ENCODE results near the gene NCK1. TPM values are rescaled to one million over a fixed set of nuclear protein-coding genes. Genes with fewer than 3 reads are reported as not detected.

The NCK1 gene
- total RNA-seq, 1 experiment from 2014 or later, result 25.6 TPM

DNA sequence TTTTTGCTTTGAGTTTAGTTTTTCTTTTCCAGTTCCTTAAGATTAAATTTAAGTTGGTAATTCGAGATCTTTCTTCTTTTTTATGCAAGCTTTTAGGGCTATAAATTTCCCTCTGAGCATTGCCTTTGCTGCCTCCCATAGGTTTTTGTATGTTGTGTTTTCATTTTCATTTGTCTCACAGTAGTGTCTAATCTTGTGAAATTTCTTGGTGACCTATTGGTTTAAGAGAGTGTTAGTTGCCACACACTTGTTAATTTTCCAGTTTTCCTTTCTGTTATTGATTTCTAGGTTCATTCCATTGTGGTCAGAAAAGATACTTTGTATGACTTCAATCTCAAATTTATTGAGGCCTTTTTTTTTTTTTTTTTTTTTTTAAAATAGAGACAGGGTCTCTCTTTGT, 77.5 kb downstream of the NCK1 start:
- Histone ChIP-seq H3K36me3 (ENCODE audit: control insufficient read depth in 1 of 2, insufficient read depth in 2 of 2, low read length in 2 of 2) (no peaks in the 10 kb centered on the region), H3K4me3 (replicated peaks in 1 of 2; ENCODE audit: low read depth in 1 of 2, low read length in 2 of 2) (no peak overlapping the region), H3K27me3 (ENCODE audit: insufficient read depth, low read length) (no peaks in the 10 kb centered on the region), H3K9ac (ENCODE audit: low read length) (no peak overlapping the region), H3K4me1 (ENCODE audit: control insufficient read depth in 1 of 2, insufficient read depth in 2 of 2, low read length in 2 of 2) (peaks cover 0 to 8% of the 10 kb centered on the region in 2 experiments; a peak in 1 of 4 replicates), H2AFZ (ENCODE audit: low read depth, low read length, poor library complexity, severe bottlenecking) (no peak overlapping the region), H3K27ac (ENCODE audit: low read depth, low read length) (no peak overlapping the region), H4K20me1 (ENCODE audit: insufficient read depth) (no peaks in the 10 kb centered on the region), H3K4me2 (ENCODE audit: low read length) (no peak overlapping the region), H3K9me2 (ENCODE audit: insufficient read depth) (no peaks in the 10 kb centered on the region), H3K79me2 (ENCODE audit: insufficient read depth, low read length) (peaks cover 53% of the 10 kb centered on the region), H3K9me3 (ENCODE audit: control insufficient read depth in 1 of 2, insufficient read depth in 1 of 2, low read depth in 1 of 2, low read length in 2 of 2) (no peaks in the 10 kb centered on the region)
- TF ChIP-seq CEBPB (IDR thresholded peaks at IDR 0.05; ENCODE audit: low read depth), result no peak
- TF ChIP-seq JUND (IDR thresholded peaks at IDR 0.05), result no peak
- no peak for TF ChIP-seq SIN3A (IDR thresholded peaks at IDR 0.05; ENCODE audit: low read depth)
- TF ChIP-seq POLR2AphosphoS5 (IDR thresholded peaks at IDR 0.05; ENCODE audit: low read depth, low read length), result no peak
- TF ChIP-seq EZH2phosphoT487 (IDR thresholded peaks at IDR 0.05; ENCODE audit: borderline replicate concordance), result no peak
- no peak for TF ChIP-seq EGR1 (IDR thresholded peaks at IDR 0.05; ENCODE audit: low read depth)
- no peak for TF ChIP-seq CBX3 (IDR thresholded peaks at IDR 0.05; ENCODE audit: low read depth)
- TF ChIP-seq MAX (IDR thresholded peaks at IDR 0.05), result no peak
- TF ChIP-seq SRF (IDR thresholded peaks at IDR 0.05; ENCODE audit: low read depth), result no peak
- no TSS peak for BruUV-seq (replicated peaks)
- ChIA-PET RAD21 (ENCODE audit: low non-redundant PET in 1 of 2, low total read pairs in 2 of 2, uncharacterized antibody in 2 of 2, unreplicated experiment in 2 of 2) (no interaction called here), POLR2A (no interaction called here), CTCF (no interaction called here)
- ATAC-seq (no peak), DNase-seq (ENCODE audit: low read depth, low spot score) (no peak)
- intact Hi-C loops (cut with micrococcal nuclease), result no loop called here

DNA sequence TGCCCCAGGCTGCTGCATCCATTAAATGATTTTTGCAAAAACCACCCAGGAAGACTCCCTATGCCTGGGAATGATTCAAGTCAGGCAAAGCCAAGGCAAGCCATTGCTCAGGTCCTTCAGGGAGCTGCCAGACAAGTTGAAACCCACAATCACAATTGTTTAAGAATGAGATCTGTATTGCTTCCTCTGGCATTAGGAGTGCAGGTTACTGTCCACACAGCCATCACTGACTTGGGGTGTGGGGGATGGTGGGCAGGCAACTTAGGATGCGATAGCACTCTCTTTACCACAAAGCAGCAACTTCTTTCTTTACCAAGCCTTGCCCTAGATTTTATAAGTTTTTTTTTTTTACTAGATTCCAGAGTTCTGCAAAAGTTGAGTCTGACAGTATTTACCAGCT, 80.8 kb downstream of the NCK1 start:
- Histone ChIP-seq H3K79me2 (ENCODE audit: insufficient read depth, low read length) (peaks cover 42% of the 10 kb centered on the region), H3K27me3 (ENCODE audit: insufficient read depth, low read length) (no peaks in the 10 kb centered on the region), H3K27ac (ENCODE audit: low read depth, low read length) (no peak overlapping the region), H3K9me2 (ENCODE audit: insufficient read depth) (no peaks in the 10 kb centered on the region), H2AFZ (ENCODE audit: low read depth, low read length, poor library complexity, severe bottlenecking) (no peak overlapping the region), H3K9ac (ENCODE audit: low read length) (no peak overlapping the region), H3K36me3 (ENCODE audit: control insufficient read depth in 1 of 2, insufficient read depth in 2 of 2, low read length in 2 of 2) (peaks cover 0 to 6% of the 10 kb centered on the region in 2 experiments; a peak in 1 of 4 replicates), H3K9me3 (ENCODE audit: control insufficient read depth in 1 of 2, insufficient read depth in 1 of 2, low read depth in 1 of 2, low read length in 2 of 2) (no peaks in the 10 kb centered on the region), H3K4me1 (ENCODE audit: control insufficient read depth in 1 of 2, insufficient read depth in 2 of 2, low read length in 2 of 2) (peaks cover 0 to 6% of the 10 kb centered on the region in 2 experiments; a peak in 1 of 4 replicates), H4K20me1 (ENCODE audit: insufficient read depth) (no peaks in the 10 kb centered on the region), H3K4me3 (replicated peaks in 1 of 2; ENCODE audit: low read depth in 1 of 2, low read length in 2 of 2) (no peak overlapping the region), H3K4me2 (ENCODE audit: low read length) (no peak overlapping the region)
- BruUV-seq (replicated peaks), result no TSS peak
- RAD21 ChIA-PET (ENCODE audit: low non-redundant PET in 1 of 2, low total read pairs in 2 of 2, uncharacterized antibody in 2 of 2, unreplicated experiment in 2 of 2), result no interaction called here
- DNase-seq (ENCODE audit: low read depth, low spot score), result no peak
- TF ChIP-seq RAD21 (IDR thresholded peaks at IDR 0.05; ENCODE audit: low read depth) (no peak), EZH2 (IDR thresholded peaks at IDR 0.05) (no peak), FOSL1 (IDR thresholded peaks at IDR 0.05; ENCODE audit: low read depth) (no peak)
- TF ChIP-seq, protein P1, sequence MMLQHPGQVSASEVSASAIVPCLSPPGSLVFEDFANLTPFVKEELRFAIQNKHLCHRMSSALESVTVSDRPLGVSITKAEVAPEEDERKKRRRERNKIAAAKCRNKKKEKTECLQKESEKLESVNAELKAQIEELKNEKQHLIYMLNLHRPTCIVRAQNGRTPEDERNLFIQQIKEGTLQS (IDR thresholded peaks at IDR 0.05), result no peak
- POLR2A ChIA-PET, result no interaction called here
- intact Hi-C loops (cut with micrococcal nuclease), result no loop called here
- ATAC-seq, result no peak
- CTCF ChIA-PET, result no interaction called here
